Mesenteric fat pad (tissue), 1 donor: Measurements from ENCODE around the gene GFRA1. TPM values are rescaled to one million over a fixed set of nuclear protein-coding genes. Genes with fewer than 3 reads are reported as not detected.
"Not testable (repeated sequence)": the region's sequence is repeated elsewhere in the genome, so short reads cannot be mapped to it uniquely, and the experiment has no call there.

ENCODE experiments used
- DNase-seq: peaks from one replicate; pipeline ENCODE4 v3.0.0-alpha.2; 2020; ENCODE audit warnings: low spot score
- total RNA-seq: library from RNA; stranded (reverse); fragmentation: NEBNext Ultra II Directional; extraction: Animal tissue kit (Norgen Biotek cat#: 25700); gene quantifications from one replicate; pipeline ENCODE4 v1.2.1, GENCODE V29; 2021
- donor health status: DM: yes; HTN: yes; CAD: no.

Gene GFRA1
- total RNA-seq, 1 donor from 2014 or later = 18.3 TPM

GRCh38 chr10:116201670-116202430, 71.2 kb downstream of the GFRA1 start:
- DNase-seq = no peak

- no peak for DNase-seq
Observed at GRCh38 chr10:116201011-116201410, 72.0 kb downstream of the GFRA1 start.

GRCh38 chr10:116198676-116199035, 74.3 kb downstream of the GFRA1 start:
- DNase-seq = no peak

GRCh38 chr10:116197946-116198675, 74.9 kb downstream of the GFRA1 start:
- no peak for DNase-seq

- no peak for DNase-seq
Observed at GRCh38 chr10:116195583-116195982, 77.4 kb downstream of the GFRA1 start.

GRCh38 chr10:116195039-116195438, 78.0 kb downstream of the GFRA1 start:
- DNase-seq = no peak

- no peak for DNase-seq
Observed at GRCh38 chr10:116194061-116194460, 78.9 kb downstream of the GFRA1 start.

- DNase-seq = no peak
Observed at GRCh38 chr10:116190883-116191282, 82.1 kb downstream of the GFRA1 start.

GRCh38 chr10:116186273-116186672, 86.7 kb downstream of the GFRA1 start:
- no peak for DNase-seq

GRCh38 chr10:116185199-116185867, 87.7 kb downstream of the GFRA1 start:
- DNase-seq = no peak

- DNase-seq = no peak
Observed at GRCh38 chr10:116184512-116184794, 88.6 kb downstream of the GFRA1 start.

- DNase-seq = no peak
Observed at GRCh38 chr10:116183733-116184511, 89.1 kb downstream of the GFRA1 start.

- DNase-seq = no peak
Observed at GRCh38 chr10:116182426-116182825, 90.6 kb downstream of the GFRA1 start.

GRCh38 chr10:116178086-116178605, 94.9 kb downstream of the GFRA1 start:
- DNase-seq = no peak

- no peak for DNase-seq
Observed at GRCh38 chr10:116175231-116175630, 97.8 kb downstream of the GFRA1 start.

- no peak for DNase-seq
Observed at GRCh38 chr10:116171505-116171904, 101.5 kb downstream of the GFRA1 start.

- DNase-seq = no peak
Observed at GRCh38 chr10:116170815-116171250, 102.2 kb downstream of the GFRA1 start.

- DNase-seq = no peak
Observed at GRCh38 chr10:116169782-116170445, 103.1 kb downstream of the GFRA1 start.

- no peak for DNase-seq
Observed at GRCh38 chr10:116168745-116169144, 104.3 kb downstream of the GFRA1 start.

- DNase-seq = no peak
Observed at GRCh38 chr10:116168329-116168728, 104.7 kb downstream of the GFRA1 start.

GRCh38 chr10:116165941-116166340, 107.1 kb downstream of the GFRA1 start:
- DNase-seq = not testable (repeated sequence)
